Stimulated activated CD4-positive, alpha-beta T cell treated with anti-CD3 and anti-CD28 coated beads, Interleukin-1b, Interleukin-23, amount 100 ng/mL, for 48 hours (primary cell): ENCODE measurements around the gene NPDC1.

Experiments
- DNase-seq: peaks from one replicate; pipeline ENCODE4 v3.0.0-alpha.2; 2020

The NPDC1 gene

DNA sequence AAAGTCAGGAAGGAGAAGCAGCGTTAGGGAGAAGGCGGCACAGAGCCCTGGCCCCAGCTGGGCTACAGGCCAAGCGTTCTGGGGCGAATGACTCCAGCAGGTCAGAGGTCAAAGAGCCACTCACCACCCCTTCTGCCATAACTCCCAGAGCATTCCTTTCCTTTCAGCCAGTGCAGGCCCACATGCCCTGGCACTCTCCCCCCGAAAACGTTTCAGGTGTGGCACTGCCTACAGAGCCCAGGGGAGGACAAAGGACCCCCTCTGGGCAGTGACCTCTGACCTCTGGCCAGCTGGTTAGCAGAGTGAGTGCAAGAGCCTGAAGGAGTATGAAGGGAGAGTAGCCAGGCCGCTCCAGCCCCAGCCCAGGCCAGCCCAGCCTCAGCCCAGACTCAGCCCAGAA, 22.8 kb downstream of the NPDC1 start:
- no peak for DNase-seq

DNA sequence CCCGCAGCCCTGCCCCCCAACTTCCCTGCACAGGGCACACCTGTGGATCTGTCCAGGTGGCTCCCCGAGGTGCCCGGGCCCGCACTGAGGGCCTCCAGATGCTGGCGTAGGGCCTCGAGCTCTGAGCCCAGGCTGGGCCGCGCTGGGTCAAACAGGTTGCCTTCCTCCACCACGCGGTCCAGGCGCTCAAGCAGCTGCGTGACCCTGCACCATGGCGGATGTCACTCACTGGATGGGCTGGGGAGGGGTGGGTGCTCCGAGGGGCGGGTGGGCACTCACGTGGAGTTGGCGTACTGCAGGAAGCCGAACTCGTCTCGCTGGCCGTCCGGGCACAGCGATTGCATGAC, 23.3 kb downstream of the NPDC1 start:
- DNase-seq, result no peak

DNA sequence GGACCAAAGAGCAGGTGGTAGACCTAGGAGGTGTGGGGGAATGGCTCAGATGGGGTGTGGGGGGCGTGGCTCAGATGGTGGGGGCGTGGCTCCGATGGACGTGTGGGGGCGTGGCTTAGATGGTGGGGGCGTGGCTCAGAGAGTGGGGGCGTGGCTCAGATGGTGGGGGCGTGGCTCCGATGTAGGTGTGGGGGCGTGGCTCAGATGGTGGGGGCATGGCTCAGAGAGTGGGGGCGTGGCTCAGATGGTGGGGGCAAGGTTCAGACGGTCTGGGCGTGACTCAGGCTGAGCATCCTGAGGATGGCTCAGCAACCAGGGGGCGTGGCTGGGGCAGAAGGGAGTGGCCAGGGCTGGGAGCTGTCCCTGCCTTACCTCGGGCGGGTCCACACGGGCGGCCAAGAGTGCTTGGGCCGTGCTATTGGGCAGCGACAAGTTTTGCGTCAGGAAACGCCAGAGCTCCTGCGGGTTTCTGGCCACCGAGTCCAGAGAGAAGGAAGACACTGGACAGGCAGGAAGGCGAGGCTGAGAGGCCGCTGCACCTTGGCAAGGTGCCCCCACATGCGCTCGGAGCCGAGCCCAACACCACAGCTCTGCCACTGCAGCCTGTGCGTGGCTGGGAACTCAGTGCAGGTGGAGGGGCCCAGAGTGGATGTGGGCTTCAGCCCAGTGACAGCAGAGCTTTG, 23.9 kb downstream of the NPDC1 start:
- peak; percentile 89 for DNase-seq

GRCh38 chr9:137021568-137021978, 24.4 kb downstream of the NPDC1 start:
- no peak for DNase-seq

GRCh38 chr9:137020771-137021567, 25.0 kb downstream of the NPDC1 start:
- DNase-seq, result no peak

- no peak for DNase-seq
These were observed 25.9 kb downstream of the NPDC1 start for GRCh38 chr9:137019891-137020683.

GRCh38 chr9:137018761-137019559, 27.0 kb downstream of the NPDC1 start:
- no peak for DNase-seq

DNA sequence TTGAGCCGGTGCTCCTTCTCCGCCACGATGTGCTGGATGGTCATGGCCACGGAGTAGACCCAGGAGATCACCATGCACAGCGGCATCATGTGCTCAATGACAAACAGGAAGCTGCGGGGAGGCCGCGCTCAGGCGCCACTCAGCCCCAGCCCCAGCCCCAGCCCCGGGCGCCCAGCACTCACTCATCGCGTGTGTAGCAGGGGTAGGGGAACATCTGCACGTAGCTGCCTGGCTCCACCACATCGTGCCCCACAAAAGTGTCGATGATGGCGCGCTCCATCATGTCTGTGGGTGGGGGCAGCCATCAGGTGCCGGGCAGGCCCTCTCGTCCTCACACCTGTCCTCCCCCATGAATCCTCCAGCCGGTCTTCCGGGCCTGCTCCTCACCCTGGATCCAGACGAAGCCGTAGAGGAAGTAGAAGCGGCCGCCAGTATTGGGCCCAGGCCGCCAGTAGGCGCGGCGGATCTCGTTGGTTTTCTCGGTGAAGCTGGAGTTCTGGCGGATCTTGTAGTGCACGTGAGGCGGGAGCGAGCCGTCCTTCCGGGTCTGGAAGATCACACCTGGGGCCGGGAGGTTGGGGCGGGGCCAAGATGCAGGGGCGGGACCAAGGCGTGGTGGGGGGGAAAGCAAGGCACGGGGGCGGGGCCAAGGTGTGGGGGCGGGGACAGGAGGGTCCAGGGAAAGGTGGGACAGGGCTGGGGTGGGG, 28.0 kb downstream of the NPDC1 start:
- DNase-seq, result no peak

DNA sequence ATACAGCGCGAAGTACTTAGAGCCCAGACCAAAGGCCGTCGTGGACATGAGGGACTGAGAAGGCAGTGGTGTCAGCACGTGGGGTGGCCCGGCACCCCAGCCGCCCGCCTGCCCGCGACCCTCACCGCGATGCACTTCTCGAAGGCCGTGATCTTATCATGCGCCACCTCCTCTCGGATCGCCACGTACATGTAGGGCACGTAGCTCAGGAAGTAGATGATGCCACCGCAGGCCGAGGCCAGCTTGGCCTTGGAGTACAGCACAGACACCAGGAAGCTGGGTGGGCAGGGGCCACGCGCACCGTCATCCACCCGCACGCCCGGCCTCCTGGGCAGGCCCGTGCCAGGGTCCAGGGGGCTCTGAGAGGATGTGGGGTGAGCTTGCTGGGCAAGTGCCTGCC, 28.9 kb downstream of the NPDC1 start:
- no peak for DNase-seq

GRCh38 chr9:137016436-137016835, 29.5 kb downstream of the NPDC1 start:
- DNase-seq, result no peak

- DNase-seq, result no peak
These were observed 30.0 kb downstream of the NPDC1 start for GRCh38 chr9:137015976-137016375.

- no peak for DNase-seq
These were observed 30.4 kb downstream of the NPDC1 start for GRCh38 chr9:137015540-137015930.

- no peak for DNase-seq
These were observed 31.0 kb downstream of the NPDC1 start for GRCh38 chr9:137014776-137015539.

GRCh38 chr9:137014166-137014565, 31.8 kb downstream of the NPDC1 start:
- DNase-seq, result no peak

DNA sequence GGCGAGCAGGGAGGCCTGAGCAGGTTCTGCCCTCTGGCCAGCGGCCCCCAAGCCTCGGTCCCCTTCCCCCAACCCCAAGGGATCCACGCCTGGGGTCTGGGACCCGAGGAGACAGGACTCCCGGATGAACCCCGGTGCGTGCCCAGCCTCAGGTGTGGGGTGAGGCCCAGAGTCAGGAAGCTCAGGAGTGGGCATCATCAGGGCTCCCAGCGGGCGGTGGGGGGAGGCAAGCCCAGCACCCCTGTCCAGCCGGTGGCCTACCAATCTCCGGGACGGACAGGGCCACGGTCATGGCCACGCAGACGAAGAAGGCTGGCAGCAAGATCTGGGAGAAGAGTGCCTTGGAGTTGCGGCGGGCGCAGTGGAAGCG, 32.4 kb downstream of the NPDC1 start:
- no peak for DNase-seq

GRCh38 chr9:137012694-137013570, 33.0 kb downstream of the NPDC1 start:
- DNase-seq, result no peak

GRCh38 chr9:137011907-137012675, 33.9 kb downstream of the NPDC1 start:
- no peak for DNase-seq

- no peak for DNase-seq
These were observed 34.8 kb downstream of the NPDC1 start for GRCh38 chr9:137011156-137011555.

- DNase-seq, result no peak
These were observed 35.8 kb downstream of the NPDC1 start for GRCh38 chr9:137009938-137010732.
